ENCODE data around the gene CASK. TPM values are rescaled to one million over a fixed set of nuclear protein-coding genes. Genes with fewer than 3 reads are reported as not detected.
"Not testable (repeated sequence)": the region's sequence is repeated elsewhere in the genome, so short reads cannot be mapped to it uniquely, and the experiment has no call there.

Gene CASK
- total RNA-seq, 2 donors from 2014 or later, result 22.3 to 27.4 TPM

- no peaks in the 10 kb centered on the region for H3K36me3 ChIP-seq (replicated peaks in 1 of 2; ENCODE audit: insufficient read depth in 1 of 2, low read depth in 2 of 2)
- no peak overlapping the region for H3K4me3 ChIP-seq
- DNase-seq (peak; percentile 38 to 74 (median 66)), ATAC-seq (peak; percentile 45)
- H3K27me3 ChIP-seq, result no peaks in the 10 kb centered on the region
- WGBS, 2 donors, result 8 to 12% methylated on average over 3 of the region's 3 CpGs
- intact Hi-C loops (cut with DNase I), result no loop called here
- H3K27ac ChIP-seq, result no peak overlapping the region
- no peaks in the 10 kb centered on the region for H3K9me3 ChIP-seq
- peaks cover 8% of the 10 kb centered on the region for H3K4me1 ChIP-seq
- TF ChIP-seq, protein P1, sequence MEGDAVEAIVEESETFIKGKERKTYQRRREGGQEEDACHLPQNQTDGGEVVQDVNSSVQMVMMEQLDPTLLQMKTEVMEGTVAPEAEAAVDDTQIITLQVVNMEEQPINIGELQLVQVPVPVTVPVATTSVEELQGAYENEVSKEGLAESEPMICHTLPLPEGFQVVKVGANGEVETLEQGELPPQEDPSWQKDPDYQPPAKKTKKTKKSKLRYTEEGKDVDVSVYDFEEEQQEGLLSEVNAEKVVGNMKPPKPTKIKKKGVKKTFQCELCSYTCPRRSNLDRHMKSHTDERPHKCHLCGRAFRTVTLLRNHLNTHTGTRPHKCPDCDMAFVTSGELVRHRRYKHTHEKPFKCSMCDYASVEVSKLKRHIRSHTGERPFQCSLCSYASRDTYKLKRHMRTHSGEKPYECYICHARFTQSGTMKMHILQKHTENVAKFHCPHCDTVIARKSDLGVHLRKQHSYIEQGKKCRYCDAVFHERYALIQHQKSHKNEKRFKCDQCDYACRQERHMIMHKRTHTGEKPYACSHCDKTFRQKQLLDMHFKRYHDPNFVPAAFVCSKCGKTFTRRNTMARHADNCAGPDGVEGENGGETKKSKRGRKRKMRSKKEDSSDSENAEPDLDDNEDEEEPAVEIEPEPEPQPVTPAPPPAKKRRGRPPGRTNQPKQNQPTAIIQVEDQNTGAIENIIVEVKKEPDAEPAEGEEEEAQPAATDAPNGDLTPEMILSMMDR (IDR thresholded peaks at IDR 0.05), result no peak
- TF ChIP-seq POLR2A (IDR thresholded peaks at IDR 0.05), result no peak
These were observed 239.2 kb downstream of the CASK start for GRCh38 chrX:41684138-41684537.

- DNase-seq, result no peak
- no peaks in the 10 kb centered on the region for H3K4me1 ChIP-seq
- no peaks in the 10 kb centered on the region for H3K36me3 ChIP-seq (replicated peaks in 1 of 2; ENCODE audit: insufficient read depth in 1 of 2, low read depth in 2 of 2)
- intact Hi-C loops (cut with DNase I), result no loop called here
- no peaks in the 10 kb centered on the region for H3K9me3 ChIP-seq
- TF ChIP-seq POLR2A (IDR thresholded peaks at IDR 0.05), result no peak
- TF ChIP-seq, protein P1 (IDR thresholded peaks at IDR 0.05), result no peak
- WGBS, 2 donors, result 67 to 73% methylated on average over 4 to 6 of the region's 6 CpGs
- ATAC-seq, result no peak
- no peaks in the 10 kb centered on the region for H3K27me3 ChIP-seq
- no peak overlapping the region for H3K4me3 ChIP-seq
- no peak overlapping the region for H3K27ac ChIP-seq
These were observed 245.9 kb downstream of the CASK start for GRCh38 chrX:41677183-41678060.

DNA sequence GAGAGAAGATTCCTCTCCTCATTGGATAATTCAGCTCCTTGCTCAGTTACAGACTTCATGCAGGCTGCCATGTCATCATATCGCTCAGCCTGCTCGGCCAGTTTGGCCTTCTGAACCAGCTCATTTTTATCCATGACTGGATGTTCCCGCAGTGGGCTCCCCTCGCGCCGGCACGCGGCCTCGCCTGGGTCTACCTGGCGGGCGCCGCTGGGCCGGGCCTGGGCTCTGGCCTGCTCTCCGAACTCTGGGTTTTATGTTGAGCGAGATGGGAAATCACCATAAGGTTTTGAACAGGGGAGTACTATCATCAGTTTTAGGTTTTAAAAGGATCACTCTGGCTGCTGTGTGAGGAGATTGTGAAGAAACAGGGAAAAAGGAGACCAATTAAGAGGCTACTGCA, 247.0 kb downstream of the CASK start:
- H3K27me3 ChIP-seq; ATAC-seq; H3K36me3 ChIP-seq (replicated peaks in 1 of 2; ENCODE audit: insufficient read depth in 1 of 2, low read depth in 2 of 2); intact Hi-C loops (cut with DNase I); DNase-seq; H3K9me3 ChIP-seq; H3K4me3 ChIP-seq; H3K4me1 ChIP-seq; H3K27ac ChIP-seq: not testable (repeated sequence)
- 96 to 99% methylated on average over 11 to 14 of the region's 15 CpGs for WGBS, 2 donors

DNA sequence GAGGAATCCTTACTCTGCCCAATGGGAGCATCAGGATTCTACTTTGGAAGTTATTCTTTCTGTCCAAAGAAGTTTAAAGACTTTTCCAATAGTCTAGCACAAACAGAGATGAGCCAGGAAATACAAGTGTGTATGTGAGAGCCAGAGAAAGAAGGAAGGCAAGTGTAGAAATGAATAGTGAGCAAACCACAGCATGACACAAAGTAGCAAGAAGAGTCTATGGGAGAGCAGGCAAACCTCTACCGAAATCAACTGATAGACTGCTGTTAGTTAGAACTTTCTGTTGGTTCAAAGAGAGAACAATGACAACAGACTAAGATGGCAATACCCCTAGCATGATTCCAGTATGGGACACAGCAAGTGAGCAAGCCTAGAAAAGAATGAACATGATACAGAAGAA, 250.7 kb downstream of the CASK start:
- no peak for DNase-seq
- Histone ChIP-seq H3K36me3 (replicated peaks in 1 of 2; ENCODE audit: insufficient read depth in 1 of 2, low read depth in 2 of 2) (no peaks in the 10 kb centered on the region), H3K4me3 (no peak overlapping the region), H3K9me3 (no peaks in the 10 kb centered on the region), H3K27ac (no peak overlapping the region), H3K4me1 (no peaks in the 10 kb centered on the region), H3K27me3 (no peaks in the 10 kb centered on the region)
- WGBS, 2 donors, result 85 to 100% methylated on average over 1 of the region's 1 CpG
- no peak for TF ChIP-seq POLR2A (IDR thresholded peaks at IDR 0.05)
- TF ChIP-seq, protein P1 (IDR thresholded peaks at IDR 0.05), result no peak
- no peak for ATAC-seq
- intact Hi-C loops (cut with DNase I), result no loop called here

DNA sequence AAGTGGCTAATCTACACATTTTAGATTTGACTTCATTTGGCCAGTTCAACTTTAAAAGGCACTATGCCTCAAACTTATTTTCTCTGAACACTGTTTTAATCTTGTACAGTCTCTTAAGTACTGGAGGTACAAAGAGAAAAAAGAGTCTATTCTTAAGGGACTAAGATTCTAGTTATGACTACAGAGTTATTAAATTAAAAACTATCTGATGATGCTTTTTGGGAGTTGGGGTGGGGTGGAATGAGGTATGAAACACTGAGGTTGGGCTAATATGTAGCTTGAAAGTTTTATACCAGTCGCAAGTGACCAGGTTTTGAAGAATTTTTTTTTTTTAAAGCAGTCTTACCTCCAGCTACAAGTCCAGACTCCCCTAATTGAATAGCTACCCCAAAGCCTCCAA, 252.3 kb downstream of the CASK start:
- Histone ChIP-seq H3K4me3 (no peak overlapping the region), H3K9me3 (no peaks in the 10 kb centered on the region), H3K36me3 (replicated peaks in 1 of 2; ENCODE audit: insufficient read depth in 1 of 2, low read depth in 2 of 2) (no peaks in the 10 kb centered on the region), H3K4me1 (no peaks in the 10 kb centered on the region), H3K27ac (no peak overlapping the region), H3K27me3 (no peaks in the 10 kb centered on the region)
- intact Hi-C loops (cut with DNase I), result no loop called here
- TF ChIP-seq, protein P1 (IDR thresholded peaks at IDR 0.05), result no peak
- DNase-seq (no peak), ATAC-seq (no peak)
- 43 to 70% methylated on average over 1 of the region's 1 CpG for WGBS, 2 donors
